SIG-M5 (cell line): Measurements from ENCODE around the gene PNLDC1.
"Not testable (repeated sequence)": the region's sequence is repeated elsewhere in the genome, so short reads cannot be mapped to it uniquely, and the experiment has no call there.

Experiments
- DNase-seq: peaks from one replicate; lab custom pipeline; 2025; lab: John Stamatoyannopoulos, UW

PNLDC1 gene

DNA sequence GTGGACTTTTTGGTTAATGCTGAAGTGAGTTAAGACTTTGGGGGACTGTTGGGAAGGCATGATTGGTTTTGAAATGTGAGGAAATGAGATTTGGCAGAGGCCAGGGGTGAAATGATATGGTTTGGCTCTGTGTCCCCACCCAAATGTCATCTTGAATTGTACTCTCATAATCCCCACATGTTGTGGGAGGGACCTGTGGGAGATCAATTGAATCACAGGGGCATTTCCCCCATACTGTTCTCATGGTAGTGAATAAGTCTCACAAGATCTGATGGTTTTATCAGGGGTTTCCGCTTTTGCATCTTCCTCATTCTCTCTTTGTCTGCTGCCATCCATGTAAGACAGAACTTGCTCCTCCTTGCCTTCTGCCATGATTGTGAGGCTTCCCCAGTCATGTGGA, 49.8 kb downstream of the PNLDC1 start:
- DNase-seq, result not testable (repeated sequence)

DNA sequence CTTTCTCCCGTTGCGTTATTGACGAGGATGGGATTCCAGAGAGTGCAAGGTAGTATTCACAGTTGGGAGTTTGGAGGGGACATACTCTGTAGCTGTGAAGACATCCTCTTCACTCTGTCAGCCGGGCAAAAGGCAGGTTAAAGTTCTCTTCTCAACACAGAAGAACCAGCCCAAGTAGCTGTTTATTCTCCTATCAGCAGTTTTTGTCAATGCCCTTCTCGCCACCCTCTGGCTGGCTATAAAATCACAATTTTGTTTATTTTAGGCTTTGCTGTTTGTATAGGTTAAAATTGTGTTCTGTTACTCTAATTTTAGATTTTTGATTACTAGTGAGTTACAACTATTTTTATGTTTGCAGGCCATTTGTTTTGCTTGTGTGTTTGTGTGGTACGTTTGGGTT, 52.8 kb downstream of the PNLDC1 start:
- no peak for DNase-seq

DNA sequence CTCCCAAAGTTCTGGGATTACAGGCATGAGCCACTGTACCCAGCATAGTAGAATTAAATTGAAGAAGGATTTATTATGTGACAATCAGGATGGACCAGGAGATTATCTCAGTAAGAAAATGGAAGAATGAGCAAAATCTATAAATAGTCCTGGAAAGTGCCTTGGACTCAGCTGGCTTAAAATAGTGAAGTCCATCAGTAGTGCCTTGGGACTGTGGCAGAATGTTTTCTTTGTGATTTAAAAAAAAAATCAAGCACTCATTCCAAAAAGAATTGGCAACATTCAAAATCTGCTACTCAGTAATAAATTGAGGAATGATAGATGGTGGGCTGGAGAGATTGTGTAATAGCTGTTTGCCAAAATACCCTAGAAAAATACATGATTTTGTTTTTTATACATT, 53.7 kb downstream of the PNLDC1 start:
- DNase-seq, result no peak

DNA sequence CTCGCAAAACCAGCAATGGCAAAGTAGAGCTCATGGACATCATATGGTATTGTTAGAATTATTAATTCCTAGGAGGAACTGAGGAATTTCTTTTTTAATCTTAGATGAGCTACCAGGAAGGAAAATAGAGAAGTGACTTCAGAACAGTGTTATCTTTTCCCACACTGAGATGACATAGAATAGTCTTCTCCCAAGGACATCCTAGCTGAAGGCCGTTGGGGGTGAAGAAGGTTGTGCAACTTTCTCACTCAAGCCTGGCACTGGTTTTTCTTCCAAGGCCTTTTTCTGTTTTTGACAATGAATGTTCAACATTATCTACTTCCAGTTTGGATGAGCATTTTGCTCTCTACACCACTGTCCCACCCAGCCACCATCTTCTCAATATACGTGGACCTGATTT, 54.9 kb downstream of the PNLDC1 start:
- no peak for DNase-seq

DNA sequence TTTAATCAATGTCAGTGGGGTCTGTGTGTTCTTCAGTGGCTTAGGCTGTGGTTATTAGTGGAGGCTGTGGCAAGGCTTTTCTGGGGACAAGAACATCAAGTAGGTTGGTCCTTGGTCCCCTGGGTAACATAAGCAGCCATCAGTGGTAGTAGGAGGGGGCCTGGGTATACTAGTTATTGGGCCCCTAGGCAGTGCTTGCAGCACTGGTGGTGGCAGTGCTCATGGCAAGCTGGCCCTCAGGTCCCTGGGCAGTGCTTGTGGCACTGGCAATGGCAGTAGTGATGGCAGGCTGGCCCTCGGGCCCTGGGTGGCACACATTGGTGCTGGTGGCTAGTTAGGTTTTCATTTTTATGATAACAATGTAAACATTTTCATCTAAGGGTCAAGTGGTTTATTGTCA, 58.2 kb downstream of the PNLDC1 start:
- DNase-seq, result no peak

DNA sequence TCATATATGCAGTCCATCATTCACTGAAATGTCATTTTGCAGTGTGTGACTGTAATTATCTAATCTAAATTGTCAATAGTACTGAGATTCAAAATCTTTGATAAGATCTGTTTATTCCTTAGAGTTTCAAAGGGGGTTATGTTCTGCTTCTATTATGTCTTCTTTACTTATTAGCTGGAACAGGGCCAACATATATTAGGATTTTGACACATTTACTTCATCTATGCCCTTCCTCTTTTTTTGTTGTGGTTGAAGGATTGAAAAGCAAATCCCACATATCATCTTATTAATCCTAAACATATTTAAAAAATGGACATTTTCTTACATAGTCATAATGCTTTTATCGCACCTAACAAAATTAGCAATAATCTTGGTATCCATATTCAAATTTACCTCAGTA, 60.4 kb downstream of the PNLDC1 start:
- DNase-seq, result no peak

DNA sequence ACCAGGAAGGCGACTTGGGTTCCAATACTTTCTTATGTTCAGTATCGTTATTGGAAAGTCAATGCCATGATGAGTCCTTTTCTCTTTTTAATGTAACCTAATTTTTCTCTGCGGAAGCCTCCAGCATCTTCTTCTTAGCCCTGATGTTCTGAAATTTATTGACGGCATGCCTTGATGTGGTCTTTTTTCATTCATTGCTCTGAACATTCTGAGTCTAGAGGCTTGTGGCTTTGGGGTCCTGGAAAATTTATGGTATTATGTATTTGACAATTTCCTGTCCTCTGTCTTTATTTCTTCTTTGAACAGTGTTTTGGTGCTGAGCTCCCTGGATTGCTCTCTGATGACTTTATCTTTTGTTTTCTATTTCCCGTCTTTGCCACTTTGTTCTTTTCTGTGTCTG, 62.0 kb downstream of the PNLDC1 start:
- DNase-seq, result no peak

DNA sequence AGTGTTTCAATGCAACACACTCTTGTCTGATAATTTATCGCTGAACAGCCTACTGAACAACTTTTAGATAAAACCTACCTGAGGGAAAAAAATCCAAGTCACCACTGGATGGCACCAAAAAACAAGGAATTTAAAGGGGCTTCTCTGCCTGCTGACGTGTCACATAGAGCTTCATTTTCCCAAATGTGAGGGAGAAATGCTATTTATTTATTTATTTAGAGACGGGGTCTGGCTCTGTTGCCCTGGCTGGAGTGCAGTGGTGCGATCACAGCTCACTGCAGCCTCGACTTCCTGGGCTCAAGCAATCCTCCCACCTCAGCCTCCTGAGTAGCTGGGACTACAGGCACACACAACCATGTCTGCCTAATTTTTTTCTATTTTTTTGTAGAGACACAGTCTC, 63.3 kb downstream of the PNLDC1 start:
- DNase-seq, result not testable (repeated sequence)

DNA sequence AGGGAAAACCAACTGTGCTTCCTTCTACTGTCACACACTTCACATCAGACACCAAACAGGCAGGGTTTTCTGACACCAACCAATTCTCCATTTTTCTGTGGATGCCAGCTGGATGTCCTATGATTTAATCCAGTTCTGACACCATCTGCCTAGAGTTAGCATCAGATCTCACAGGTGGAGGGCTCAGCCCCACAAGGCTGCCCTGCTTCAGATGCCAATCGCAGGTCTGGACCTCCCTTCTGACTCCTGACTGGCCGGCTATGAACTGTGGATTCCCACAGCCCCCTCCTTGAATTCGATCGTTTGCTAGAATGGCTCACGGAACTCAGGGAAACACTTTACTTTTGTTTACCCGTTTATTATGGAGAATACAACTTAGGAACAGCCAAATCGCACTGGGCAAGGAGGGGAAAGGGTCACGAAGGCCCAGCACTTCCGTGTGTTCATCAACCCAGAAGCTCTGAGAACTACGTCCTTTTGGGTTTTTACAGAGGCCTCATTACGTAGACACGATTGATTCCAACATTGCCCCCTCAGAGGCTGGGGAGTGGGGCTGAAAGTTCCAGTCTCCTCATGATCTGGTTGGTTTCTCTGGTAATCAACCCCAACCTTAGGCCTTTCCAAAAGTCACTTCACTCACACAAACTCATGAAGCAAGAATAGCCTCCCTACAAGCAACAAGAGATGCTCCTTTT, 65.3 kb downstream of the PNLDC1 start:
- no peak for DNase-seq

DNA sequence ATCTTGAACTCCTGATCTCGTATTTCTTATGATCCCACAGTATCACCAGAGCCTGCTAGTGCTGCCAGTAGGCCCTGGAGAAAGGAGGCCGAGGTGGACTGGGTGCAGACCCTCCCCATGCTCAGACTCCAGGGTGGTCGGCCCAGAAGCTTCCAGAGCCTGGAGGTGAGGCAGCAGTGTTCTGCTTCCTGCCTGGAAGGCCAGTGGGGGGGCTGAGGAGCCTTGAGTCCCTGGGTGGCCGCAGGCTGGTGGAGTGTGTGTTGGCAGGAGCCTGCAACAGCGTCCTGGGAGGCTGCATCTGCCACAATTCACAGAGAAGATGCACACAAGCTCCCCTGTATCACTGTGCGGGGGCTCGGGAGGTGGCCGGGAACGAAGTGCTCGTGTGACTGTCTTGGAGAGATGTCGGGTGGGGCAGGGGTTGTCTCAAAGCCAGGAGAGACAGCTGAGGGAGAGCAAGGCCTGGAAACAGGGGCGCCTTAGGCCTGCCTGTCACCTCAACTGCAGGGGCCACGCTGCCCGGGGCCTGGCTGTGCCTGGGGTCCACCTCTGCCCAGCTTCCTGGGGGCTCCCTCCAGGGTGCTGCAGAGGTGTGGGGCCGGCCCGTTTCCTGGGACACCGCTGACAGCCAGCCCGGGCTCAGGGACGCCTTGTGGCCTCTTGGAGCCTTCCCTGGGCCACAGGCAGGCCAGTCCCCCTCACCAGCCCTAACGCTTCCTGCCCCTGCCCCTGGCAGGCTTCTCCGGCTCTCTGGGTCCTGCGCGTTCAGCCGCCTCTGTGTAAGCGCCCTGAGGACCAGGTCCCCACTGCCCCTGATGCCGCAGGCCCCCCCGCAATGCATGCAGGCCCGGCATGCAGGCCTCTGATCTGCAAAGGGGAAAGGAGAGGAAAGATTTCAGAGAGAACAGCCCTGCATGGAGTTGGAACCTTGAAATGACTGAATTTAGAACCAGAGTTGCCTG, 66.5 kb downstream of the PNLDC1 start:
- no peak for DNase-seq
